H1 (cell line): Measurements from ENCODE around the gene ADGRL3. TPM values are rescaled to one million over a fixed set of nuclear protein-coding genes. Genes with fewer than 3 reads are reported as not detected.

Source experiments
- CTCF ChIA-PET: fragments of 300-600 bp; sonication (Branson Sonifier 250); formaldehyde crosslinking; loops from one replicate; lab custom pipeline; 2021; ENCODE audit not compliant: partially characterized antibody; lab: Charles Lee
- POLR2A ChIA-PET: fragments of 300-600 bp; sonication (Branson Sonifier 250); formaldehyde crosslinking; loops from one replicate; lab custom pipeline; 2021; ENCODE audit warnings: inconsistent platforms; ENCODE audit not compliant: partially characterized antibody; lab: Charles Lee
- DNase-seq, 2 experiments: peaks; one replicate each; pipeline versions ENCODE4 v3.0.0 to v3.0.0-alpha.2; 2010 to 2022; ENCODE audit warnings: low spot score in 2 of 2, low read depth in 1 of 2, mixed read lengths in 1 of 2
- FAIRE-seq: peaks from 2 replicates; lab custom pipeline; 2011; peaks lifted over from hg19 to GRCh38; lab: Jason Lieb, UNC
- H2AFZ ChIP-seq: 2 replicates; pipeline ENCODE4 v1.8.1; 2012; ENCODE audit warnings: low read length, inconsistent platforms
- H2AK5ac ChIP-seq: 2 replicates; pipeline ENCODE4 v1.6.1; 2013; ENCODE audit warnings: low read depth, low read length
- H2BK120ac ChIP-seq: replicated peaks from 2 replicates; pipeline ENCODE3; 2013; ENCODE audit warnings: low read depth, low read length, inconsistent platforms
- H2BK12ac ChIP-seq: 2 replicates; pipeline ENCODE4 v1.6.1; 2013; ENCODE audit warnings: low read depth, low read length
- H2BK15ac ChIP-seq: 2 replicates; pipeline ENCODE4 v1.6.1; 2013; ENCODE audit warnings: low read length
- H2BK20ac ChIP-seq: 2 replicates; pipeline ENCODE4 v1.6.1; 2013; ENCODE audit warnings: low read length
- H2BK5ac ChIP-seq: 2 replicates; pipeline ENCODE4 v1.6.1; 2013; ENCODE audit warnings: low read depth, low read length
- H3K14ac ChIP-seq: 2 replicates; pipeline ENCODE4 v1.6.1; 2013; ENCODE audit warnings: inconsistent platforms; ENCODE audit not compliant: insufficient read length
- H3K18ac ChIP-seq: 2 replicates; pipeline ENCODE4 v1.6.1; 2013; ENCODE audit warnings: low read length; ENCODE audit errors: extremely low read depth
- H3K23ac ChIP-seq: 2 replicates; pipeline ENCODE4 v1.6.1; 2013; ENCODE audit warnings: inconsistent platforms; ENCODE audit not compliant: insufficient read length
- H3K23me2 ChIP-seq: 2 replicates; pipeline ENCODE4 v1.6.1; 2013; ENCODE audit warnings: low read depth, low read length
- H3K27ac ChIP-seq: 2 replicates; pipeline ENCODE4 v1.6.1; 2011; ENCODE audit warnings: low read depth, low read length, inconsistent platforms
- H3K27me3 ChIP-seq, 4 experiments: replicated peaks in 1 of 4; 1 replicate in 1 of 4; 2 replicates in 3 of 4; pipeline versions ENCODE4 v1.6.1 to v1.8.1; 2011 to 2013; ENCODE audit warnings: low read length in 3 of 4, mild to moderate bottlenecking in 3 of 4, inconsistent platforms in 2 of 4, mixed read lengths in 2 of 4, moderate library complexity in 1 of 4; ENCODE audit not compliant: control insufficient read depth in 3 of 4, insufficient read depth in 3 of 4; ENCODE audit errors: extremely low read depth in 1 of 4
- H3K36me3 ChIP-seq, 4 experiments: 2 replicates each; pipeline versions ENCODE4 v1.6.1 to v1.8.1; 2011 to 2013; ENCODE audit warnings: mild to moderate bottlenecking in 4 of 4, low read length in 3 of 4, moderate library complexity in 2 of 4, control low read depth in 1 of 4, inconsistent platforms in 1 of 4; ENCODE audit not compliant: insufficient read depth in 4 of 4, control insufficient read depth in 2 of 4
- H3K4ac ChIP-seq: replicated peaks from 2 replicates; pipeline ENCODE3; 2013; ENCODE audit warnings: low read length, low read depth, mixed read lengths, inconsistent platforms; ENCODE audit not compliant: insufficient read length
- H3K4me1 ChIP-seq, 4 experiments: replicated peaks in 1 of 4; 1 replicate in 1 of 4; 2 replicates in 3 of 4; pipeline versions ENCODE4 v1.6.1 to v1.8.1; 2011 to 2013; ENCODE audit warnings: low read length in 3 of 4, inconsistent platforms in 2 of 4, mixed read lengths in 1 of 4; ENCODE audit not compliant: insufficient read depth in 4 of 4, control insufficient read depth in 3 of 4
- H3K4me2 ChIP-seq, 2 experiments: 2 replicates each; pipeline versions ENCODE4 v1.6.1 to v1.8.1; 2011 to 2013; ENCODE audit warnings: low read depth in 2 of 2, low read length in 2 of 2, control low read depth in 1 of 2, inconsistent platforms in 1 of 2, mild to moderate bottlenecking in 1 of 2; ENCODE audit not compliant: insufficient read depth in 1 of 2
- H3K4me3 ChIP-seq, 4 experiments: fragments of 200-600, 300-600 bp in 1 of 4; sonication (generic), shearing (Covaris generic), sonication (Bioruptor Twin) in 1 of 4; 2 replicates each; pipeline versions ENCODE4 v1.5.1 to v1.8.1; 2011 to 2016; ENCODE audit warnings: low read length in 4 of 4, low read depth in 3 of 4, control low read depth in 2 of 4, inconsistent platforms in 2 of 4, mild to moderate bottlenecking in 2 of 4, mixed read lengths in 1 of 4, moderate library complexity in 1 of 4; ENCODE audit not compliant: insufficient read depth in 2 of 4; ENCODE audit errors: extremely low read depth in 1 of 4
- H3K56ac ChIP-seq: replicated peaks from 2 replicates; pipeline ENCODE3; 2013; ENCODE audit warnings: low read depth, mild to moderate bottlenecking, mixed read lengths, low read length, inconsistent platforms; ENCODE audit not compliant: insufficient read length
- H3K79me1 ChIP-seq: 2 replicates; pipeline ENCODE4 v1.6.1; 2013; ENCODE audit warnings: low read depth, low read length, control low read depth
- H3K79me2 ChIP-seq, 2 experiments: 2 replicates each; pipeline versions ENCODE4 v1.6.1 to v1.8.1; 2012 to 2013; ENCODE audit warnings: low read length in 2 of 2, mild to moderate bottlenecking in 2 of 2, inconsistent platforms in 1 of 2; ENCODE audit not compliant: insufficient read depth in 2 of 2, control insufficient read depth in 1 of 2
- H3K9ac ChIP-seq, 4 experiments: replicated peaks in 1 of 4; 1 replicate in 1 of 4; 2 replicates in 3 of 4; pipeline versions ENCODE4 v1.6.1 to v1.8.1; 2011 to 2013; ENCODE audit warnings: low read depth in 3 of 4, low read length in 3 of 4, control low read depth in 2 of 4, mild to moderate bottlenecking in 2 of 4, moderate library complexity in 2 of 4, inconsistent platforms in 1 of 4; ENCODE audit errors: extremely low read depth in 1 of 4
- H3K9me3 ChIP-seq, 2 experiments: 2 replicates each; pipeline versions ENCODE4 v1.6.1 to v1.8.1; 2012 to 2013; ENCODE audit warnings: mild to moderate bottlenecking in 2 of 2, moderate library complexity in 2 of 2, control low read depth in 1 of 2, inconsistent platforms in 1 of 2, low read depth in 1 of 2, low read length in 1 of 2, mixed read lengths in 1 of 2; ENCODE audit not compliant: insufficient read depth in 2 of 2
- H4K20me1 ChIP-seq, 2 experiments: replicated peaks in 1 of 2; 2 replicates each; pipeline versions ENCODE3 to v1.8.1; 2011 to 2013; ENCODE audit warnings: inconsistent platforms in 2 of 2, low read length in 2 of 2, mild to moderate bottlenecking in 1 of 2; ENCODE audit not compliant: insufficient read depth in 2 of 2, control insufficient read depth in 1 of 2
- H4K5ac ChIP-seq: 2 replicates; pipeline ENCODE4 v1.6.1; 2013; ENCODE audit warnings: low read length, low read depth, mixed read lengths, inconsistent platforms; ENCODE audit not compliant: insufficient read length
- H4K8ac ChIP-seq: 2 replicates; pipeline ENCODE4 v1.8.0; 2013; ENCODE audit warnings: mild to moderate bottlenecking, moderate library complexity, low read length, inconsistent platforms; ENCODE audit not compliant: insufficient read depth; ENCODE audit errors: extremely low read depth
- H4K91ac ChIP-seq: replicated peaks from 2 replicates; pipeline ENCODE3; 2013; ENCODE audit warnings: low read length, mixed read lengths, inconsistent platforms; ENCODE audit not compliant: insufficient read length
- CBX5 ChIP-seq: fragments of 300-800, 300-1000 bp; sonication (generic); IDR thresholded peaks from 2 replicates; pipeline ENCODE4 v1.7.1; 2016; ENCODE audit warnings: antibody characterized with exemption, low read length, low read depth
- EP300 ChIP-seq, 2 experiments: IDR thresholded peaks; 1 replicate in 1 of 2; 2 replicates in 1 of 2; pipeline ENCODE4 v1.6.1; 2011 to 2012; ENCODE audit warnings: low read depth in 2 of 2, low read length in 2 of 2, mild to moderate bottlenecking in 2 of 2, borderline replicate concordance in 1 of 2, inconsistent platforms in 1 of 2, moderate library complexity in 1 of 2
- HDAC2 ChIP-seq, 2 experiments: fragments of 300-600 bp in 1 of 2; sonication (generic) in 1 of 2; IDR thresholded peaks; 2 replicates each; pipeline ENCODE4 v1.6.1; 2011 to 2012; ENCODE audit warnings: low read depth in 2 of 2, low read length in 2 of 2, mild to moderate bottlenecking in 2 of 2, moderate library complexity in 2 of 2, borderline replicate concordance in 1 of 2, inconsistent platforms in 1 of 2
- HDAC6 ChIP-seq: IDR thresholded peaks from one replicate; pipeline ENCODE4 v1.7.1; 2012; ENCODE audit warnings: low read depth, mild to moderate bottlenecking, inconsistent platforms, low read length, moderate library complexity
- NANOG ChIP-seq: IDR thresholded peaks from 2 replicates; pipeline ENCODE4 v1.6.1; 2011; ENCODE audit warnings: low read length, low read depth, mild to moderate bottlenecking, inconsistent platforms; ENCODE audit not compliant: insufficient read depth, poor library complexity, severe bottlenecking
- SIRT6 ChIP-seq: IDR thresholded peaks from one replicate; pipeline ENCODE4 v1.7.1; 2012; ENCODE audit warnings: low read length, inconsistent platforms
- SIX5 ChIP-seq: IDR thresholded peaks from 2 replicates; pipeline ENCODE4 v1.6.1; 2011; ENCODE audit warnings: mild to moderate bottlenecking, low read depth, low read length
- TAF1 ChIP-seq: IDR thresholded peaks from 2 replicates; pipeline ENCODE4 v1.6.1; 2011; ENCODE audit warnings: mild to moderate bottlenecking, low read depth, low read length
- TAF7 ChIP-seq: optimal IDR thresholded peaks from 2 replicates; pipeline ENCODE3; 2011; ENCODE audit warnings: low read depth, mild to moderate bottlenecking, inconsistent platforms, low read length, moderate library complexity, borderline replicate concordance
- TEAD4 ChIP-seq: IDR thresholded peaks from 2 replicates; pipeline ENCODE4 v1.6.1; 2012; ENCODE audit warnings: low read depth, low read length, inconsistent platforms, mixed read lengths
- WGBS, 2 experiments: shearing (Covaris generic) in 1 of 2; methylation state at CpG; one replicate each; pipeline versions ENCODE4 v1.1.6 to v1.1.7; 2013 to 2015; ENCODE audit warnings: low lambda C conversion rate in 2 of 2, mixed read lengths in 2 of 2, inconsistent platforms in 1 of 2, low coverage in 1 of 2, missing lambda C conversion rate in 1 of 2; ENCODE audit not compliant: insufficient replicate concordance in 2 of 2, insufficient coverage in 1 of 2, insufficient read length in 1 of 2; ENCODE audit errors: extremely low coverage in 1 of 2, missing lambda C conversion rate in 1 of 2; 5-methylcytosine and 5-hydroxymethylcytosine counted together
- polyA plus RNA-seq, 7 experiments: library from polyadenylated mRNA; depleted of rRNA in 3 of 7; stranded (reverse) in 5 of 7; unstranded in 2 of 7; fragments of >200 nt in 5 of 7; fragments of 200-250 nt in 2 of 7; gene quantifications; 1 replicate in 5 of 7; 2 replicates in 1 of 7; 4 replicates in 1 of 7; pipeline versions ENCODE4 v1.2.1 to v1.2.3, GENCODE V29; 2011 to 2013; ENCODE audit warnings: missing spikeins in 2 of 7, mixed read lengths in 2 of 7
- total RNA-seq: library from RNA; stranded (reverse); fragmentation: NEBNext Ultra II Directional; extraction: Animal tissue kit (Norgen Biotek cat#: 25700); gene quantifications from 2 replicates; pipeline ENCODE4 v1.2.1, GENCODE V29; 2021
- TF ChIP-seq, protein P1 (sequence below): IDR thresholded peaks from 2 replicates; pipeline ENCODE4 v1.6.1; 2012; ENCODE audit warnings: inconsistent platforms
- TF ChIP-seq, protein P2 (sequence below): IDR thresholded peaks from 2 replicates; pipeline ENCODE4 v1.6.1; 2012; ENCODE audit warnings: inconsistent platforms

The ADGRL3 gene
- total and polyA plus RNA-seq, 2 of the 8 experiments (the other 6 are each of a cell fraction or from before 2014, with no cell fraction given): 6.6 to 13.0 TPM

DNA sequence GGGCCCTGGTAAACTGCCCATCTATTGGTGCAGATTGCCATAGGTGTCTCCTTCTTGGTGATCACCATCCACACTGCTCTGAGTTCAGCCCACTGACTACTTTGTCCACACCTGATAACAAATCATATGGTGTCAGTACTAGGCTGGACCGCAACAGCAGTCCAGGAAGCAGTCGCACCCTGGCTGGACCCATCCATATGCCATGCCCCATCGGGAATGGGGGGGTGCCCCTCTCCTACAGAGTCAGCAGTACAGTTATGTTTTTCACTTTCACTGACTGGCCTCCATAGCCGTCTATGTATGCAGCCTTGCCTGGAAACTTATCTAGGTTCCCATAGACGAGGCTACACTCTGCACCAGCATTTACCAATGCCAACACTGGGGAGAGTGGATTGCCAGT lies 226.1 kb downstream of the ADGRL3 start:
- no peak overlapping the region for H4K91ac ChIP-seq
- ChIA-PET CTCF (no interaction called here), POLR2A (no interaction called here)
- no peak overlapping the region for H2BK120ac ChIP-seq
- H2BK20ac ChIP-seq: no peak overlapping the region
- no peaks in the 10 kb centered on the region for H3K23me2 ChIP-seq
- no peak overlapping the region for H3K23ac ChIP-seq
- H3K4ac ChIP-seq: no peak overlapping the region
- no peak overlapping the region for H3K4me3 ChIP-seq
- H3K27ac ChIP-seq: no peak overlapping the region
- H3K4me2 ChIP-seq: no peak overlapping the region
- no peaks in the 10 kb centered on the region for H4K20me1 ChIP-seq
- no peak overlapping the region for H4K5ac ChIP-seq
- WGBS, 2 experiments: 77% methylated on average over 5 of the region's 5 CpGs; no CpG with 5 or more reads in 1 of the 2 experiments
- H3K9me3 ChIP-seq: peaks cover 0 to 9% of the 10 kb centered on the region in 2 experiments; a peak in 1 of 4 replicates
- H3K14ac ChIP-seq: no peak overlapping the region
- no peak overlapping the region for H2AFZ ChIP-seq
- H3K4me1 ChIP-seq: no peaks in the 10 kb centered on the region; a peak in 1 of 7 replicates
- no peak overlapping the region for H2BK12ac ChIP-seq
- no peak overlapping the region for H3K56ac ChIP-seq
- FAIRE-seq (no peak), DNase-seq (no peak)
- H2BK5ac ChIP-seq: no peak overlapping the region
- H4K8ac ChIP-seq: no peak overlapping the region
- no peaks in the 10 kb centered on the region for H3K36me3 ChIP-seq
- H3K27me3 ChIP-seq: no peaks in the 10 kb centered on the region
- H3K79me2 ChIP-seq: no peaks in the 10 kb centered on the region
- H3K18ac ChIP-seq: no peak overlapping the region
- no peak overlapping the region for H2BK15ac ChIP-seq
- H3K79me1 ChIP-seq: no peaks in the 10 kb centered on the region; the same call in 1 of the 2 replicates
- no peak overlapping the region for H3K9ac ChIP-seq
- no peak overlapping the region for H2AK5ac ChIP-seq
- TF ChIP-seq CBX5 (no peak), TEAD4 (no peak), TAF1 (no peak), SIX5 (no peak), TAF7 (no peak), SIRT6 (no peak), HDAC6 (no peak), NANOG (no peak), EP300 (IDR thresholded peaks at IDR 0.05; ENCODE audit: borderline replicate concordance in 1 of 2, low read depth in 2 of 2, low read length in 2 of 2) (no peak), HDAC2 (IDR thresholded peaks at IDR 0.05; ENCODE audit: borderline replicate concordance in 1 of 2, low read depth in 2 of 2, low read length in 2 of 2) (no peak)
- TF ChIP-seq, protein P1, sequence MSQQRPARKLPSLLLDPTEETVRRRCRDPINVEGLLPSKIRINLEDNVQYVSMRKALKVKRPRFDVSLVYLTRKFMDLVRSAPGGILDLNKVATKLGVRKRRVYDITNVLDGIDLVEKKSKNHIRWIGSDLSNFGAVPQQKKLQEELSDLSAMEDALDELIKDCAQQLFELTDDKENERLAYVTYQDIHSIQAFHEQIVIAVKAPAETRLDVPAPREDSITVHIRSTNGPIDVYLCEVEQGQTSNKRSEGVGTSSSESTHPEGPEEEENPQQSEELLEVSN: no peak
- TF ChIP-seq, protein P2, sequence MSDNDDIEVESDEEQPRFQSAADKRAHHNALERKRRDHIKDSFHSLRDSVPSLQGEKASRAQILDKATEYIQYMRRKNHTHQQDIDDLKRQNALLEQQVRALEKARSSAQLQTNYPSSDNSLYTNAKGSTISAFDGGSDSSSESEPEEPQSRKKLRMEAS: no peak
